Stomach (tissue), 9 donors: ENCODE results near the gene RAD50. TPM values are rescaled to one million over a fixed set of nuclear protein-coding genes. Genes with fewer than 3 reads are reported as not detected.
"Not testable (repeated sequence)": the region's sequence is repeated elsewhere in the genome, so short reads cannot be mapped to it uniquely, and the experiment has no call there.

Experiments
- DNase-seq, 2 donors: peaks; one replicate each; pipeline versions ENCODE4 v3.0.0 to v3.0.0-alpha.2; 2013 to 2019
- H3K27ac ChIP-seq, 5 donors: fragments of 200-600 bp in 4 of 5; sonication (generic) in 4 of 5; one replicate each; pipeline ENCODE4 v1.5.1; 2013 to 2019; ENCODE audit warnings: mild to moderate bottlenecking in 1 of 5, moderate library complexity in 1 of 5
- H3K27me3 ChIP-seq, 3 donors: fragments of 200-600 bp; sonication (generic); one replicate each; pipeline ENCODE4 v1.5.1; 2017 to 2019; ENCODE audit warnings: mixed run types in 1 of 3
- H3K36me3 ChIP-seq, 4 donors: fragments of 200-600 bp; sonication (generic); 1 replicate in 3 of 4; 2 replicates in 1 of 4; pipeline ENCODE4 v1.5.1; 2016 to 2019
- H3K4me1 ChIP-seq, 4 donors: fragments of 200-600 bp; sonication (generic); one replicate each; pipeline ENCODE4 v1.5.1; 2016 to 2019
- H3K4me3 ChIP-seq, 4 donors: fragments of 200-600 bp; sonication (generic) in 3 of 4; one replicate each; pipeline ENCODE4 v1.5.1; 2016 to 2019; ENCODE audit warnings: mild to moderate bottlenecking in 1 of 4
- H3K9me3 ChIP-seq, 4 donors: fragments of 200-600 bp; sonication (generic); one replicate each; pipeline ENCODE4 v1.5.1; 2016 to 2019
- CTCF ChIP-seq, 7 experiments: fragments of 450-650 bp in 4 of 7; fragments of 200-600 bp in 3 of 7; sonication (generic) in 3 of 7; IDR thresholded peaks; one replicate each; pipeline ENCODE4 v1.5.1; 2016 to 2019; ENCODE audit warnings: antibody characterized with exemption in 7 of 7, control low read depth in 2 of 7, mild to moderate bottlenecking in 1 of 7
- EP300 ChIP-seq: sonication (generic); formaldehyde crosslinking; IDR thresholded peaks from one replicate; pipeline ENCODE4 v1.6.1; 2017; ENCODE audit warnings: antibody characterized with exemption
- POLR2A ChIP-seq, 4 donors: fragments of 450-650 bp; IDR thresholded peaks; one replicate each; pipeline ENCODE4 v1.6.1; 2016; ENCODE audit warnings: antibody characterized with exemption in 4 of 4, control low read depth in 2 of 4, mild to moderate bottlenecking in 1 of 4, moderate library complexity in 1 of 4
- POLR2AphosphoS5 ChIP-seq, 3 donors: sonication (generic); formaldehyde crosslinking; IDR thresholded peaks; one replicate each; pipeline ENCODE4 v1.6.1; 2016; ENCODE audit warnings: antibody characterized with exemption in 3 of 3
- WGBS, 5 donors: extraction: QIAGEN DNeasy Blood & Tissue Kit in 3 of 5; methylation state at CpG; one replicate each; pipeline versions ENCODE4 v1.1.5 to v1.1.7; 2013 to 2018; 5-methylcytosine and 5-hydroxymethylcytosine counted together
- intact Hi-C: fragments of 100-400 bp; cut with DNase I; formaldehyde crosslinking; loops from one replicate; pipeline ENCODE4 v1.15.1; 2023; ENCODE audit warnings: low total_unique reads
- polyA plus RNA-seq, 3 donors: library from polyadenylated mRNA; stranded (reverse); fragments of 200-250 nt; gene quantifications; one replicate each; pipeline ENCODE4 v1.2.3, GENCODE V29; 2013
- total RNA-seq, 5 donors: library from RNA; depleted of rRNA; stranded (reverse); fragments of >200 nt; gene quantifications; one replicate each; pipeline versions ENCODE4 v1.1.0 to v1.2.3, GENCODE V29; 2014 to 2016
- donor health status: healthy with polysubstance abuse.
- donor health status: Bipolar disorder and iron deficiency.
- donor health status: healthy.

RAD50 gene
- total and polyA plus RNA-seq, 8 donors = 5.2 to 93.2 (median 31.8) TPM

GRCh38 chr5:132628814-132629213, 72.0 kb downstream of the RAD50 start:
- H3K4me3 ChIP-seq = no peak overlapping the region
- H3K9me3 ChIP-seq = no peaks in the 10 kb centered on the region
- intact Hi-C loops = no loop called here
- no peak for DNase-seq
- H3K36me3 ChIP-seq = peaks cover 4 to 49% (median 25%) of the 10 kb centered on the region in 4 donors
- no peak for TF ChIP-seq POLR2A (IDR thresholded peaks at IDR 0.05)
- no peak for TF ChIP-seq POLR2AphosphoS5 (IDR thresholded peaks at IDR 0.05)
- no peak for TF ChIP-seq EP300
- no peak for TF ChIP-seq CTCF (IDR thresholded peaks at IDR 0.05)
- H3K4me1 ChIP-seq = no peaks in the 10 kb centered on the region
- WGBS, 5 donors = 85 to 97% (median 94%) methylated on average over 2 of the region's 2 CpGs
- no peaks in the 10 kb centered on the region for H3K27me3 ChIP-seq
- no peak overlapping the region for H3K27ac ChIP-seq

GRCh38 chr5:132629230-132629944, 72.6 kb downstream of the RAD50 start:
- no peaks in the 10 kb centered on the region for H3K27me3 ChIP-seq
- no peak for DNase-seq
- H3K4me1 ChIP-seq = no peaks in the 10 kb centered on the region
- no peak overlapping the region for H3K27ac ChIP-seq
- TF ChIP-seq POLR2AphosphoS5 (IDR thresholded peaks at IDR 0.05) (no peak), EP300 (no peak), POLR2A (IDR thresholded peaks at IDR 0.05) (no peak), CTCF (IDR thresholded peaks at IDR 0.05) (no peak)
- H3K4me3 ChIP-seq = no peak overlapping the region
- intact Hi-C loops = no loop called here
- 83 to 90% (median 86%) methylated on average over 5 of the region's 5 CpGs for WGBS, 5 donors
- peaks cover 4 to 49% (median 25%) of the 10 kb centered on the region in 4 donors for H3K36me3 ChIP-seq
- no peaks in the 10 kb centered on the region for H3K9me3 ChIP-seq

GRCh38 chr5:132633587-132633986, 76.8 kb downstream of the RAD50 start:
- DNase-seq, H3K9me3 ChIP-seq, H3K27ac ChIP-seq, H3K27me3 ChIP-seq, H3K4me1 ChIP-seq, intact Hi-C loops, H3K4me3 ChIP-seq: not testable (repeated sequence)
- 94 to 98% (median 96%) methylated on average over 4 of the region's 4 CpGs for WGBS, 5 donors
- H3K36me3 ChIP-seq = peaks cover 20 to 67% (median 47%) of the 10 kb centered on the region in 4 donors

GRCh38 chr5:132635873-132636272, 79.1 kb downstream of the RAD50 start:
- Histone ChIP-seq H3K4me1 (no peaks in the 10 kb centered on the region), H3K9me3 (no peaks in the 10 kb centered on the region), H3K4me3 (no peak overlapping the region), H3K27me3 (no peaks in the 10 kb centered on the region), H3K27ac (no peak overlapping the region), H3K36me3 (peaks cover 30 to 68% (median 55%) of the 10 kb centered on the region in 4 donors)
- intact Hi-C loops = no loop called here
- TF ChIP-seq POLR2A (IDR thresholded peaks at IDR 0.05) = no peak
- no peak for TF ChIP-seq EP300
- TF ChIP-seq POLR2AphosphoS5 (IDR thresholded peaks at IDR 0.05) = no peak
- no peak for TF ChIP-seq CTCF (IDR thresholded peaks at IDR 0.05)
- no peak for DNase-seq
- WGBS, 5 donors = 65 to 86% (median 78%) methylated on average over 4 of the region's 4 CpGs

- Histone ChIP-seq H3K4me1 (no peaks in the 10 kb centered on the region), H3K27me3 (no peaks in the 10 kb centered on the region), H3K36me3 (peaks cover 35 to 74% (median 68%) of the 10 kb centered on the region in 4 donors), H3K9me3 (no peaks in the 10 kb centered on the region), H3K4me3 (no peak overlapping the region), H3K27ac (no peak overlapping the region)
- 95 to 99% (median 96%) methylated on average over 4 of the region's 4 CpGs for WGBS, 5 donors
- intact Hi-C loops = no loop called here
- no peak for TF ChIP-seq CTCF (IDR thresholded peaks at IDR 0.05)
- TF ChIP-seq POLR2A (IDR thresholded peaks at IDR 0.05) = no peak
- TF ChIP-seq POLR2AphosphoS5 (IDR thresholded peaks at IDR 0.05) = no peak
- TF ChIP-seq EP300 = no peak
- DNase-seq = no peak
These were observed 80.5 kb downstream of the RAD50 start for GRCh38 chr5:132637241-132637640.
